ENCODE measurements around the gene ADAMTSL3. TPM values are rescaled to one million over a fixed set of nuclear protein-coding genes. Genes with fewer than 3 reads are reported as not detected.

ADAMTSL3 gene
- total and polyA plus RNA-seq, 2 of the 4 experiments (the other 2 are of a cell fraction), result under 0.01 to 0.02 TPM

- in situ Hi-C loops (cut with MboI; ENCODE audit: low sequenced_read_pairs) (no loop called here), intact Hi-C loops (cut with micrococcal nuclease) (no loop called here), dilution Hi-C loops (cut with HindIII; ENCODE audit: low sequenced_read_pairs, unreplicated experiment) (no loop called here)
- Histone ChIP-seq H3K4me2 (ENCODE audit: low read depth, low read length) (no peak overlapping the region), H3K4me3 (ENCODE audit: insufficient read depth, low read depth, low read length) (no peak overlapping the region), H2AK5ac (ENCODE audit: low read depth, low read length) (no peak overlapping the region), H3K79me1 (ENCODE audit: low read depth in 1 of 2, low read length in 2 of 2) (no peaks in the 10 kb centered on the region), H3K23ac (ENCODE audit: low read depth, low read length) (no peak overlapping the region), H2BK20ac (ENCODE audit: low read depth, low read length) (no peak overlapping the region), H3K9me3 (ENCODE audit: control insufficient read depth, insufficient read depth, low read length) (no peaks in the 10 kb centered on the region; the same call in 1 of the 2 replicates), H3K4me1 (ENCODE audit: control insufficient read depth, insufficient read depth, low read length) (no peaks in the 10 kb centered on the region), H2BK15ac (ENCODE audit: low read depth, low read length) (no peak overlapping the region), H3K18ac (ENCODE audit: low read depth, low read length) (no peak overlapping the region), H3K9ac (ENCODE audit: low read depth, low read length) (no peak overlapping the region), H2BK5ac (ENCODE audit: low read depth, low read length, poor library complexity, severe bottlenecking) (no peak overlapping the region), H4K8ac (ENCODE audit: low read depth in 2 of 2, low read length in 2 of 2) (no peak overlapping the region), H3K14ac (replicated peaks; ENCODE audit: low read depth, low read length) (no peak overlapping the region), H4K91ac (ENCODE audit: insufficient read depth, low read depth, low read length) (no peak overlapping the region), H3K56ac (ENCODE audit: extremely low read depth, insufficient read depth, low read length) (no peak overlapping the region), H4K5ac (ENCODE audit: low read depth, low read length) (no peak overlapping the region), H3K27ac (ENCODE audit: insufficient read depth, low read length) (no peak overlapping the region), H2AFZ (replicated peaks; ENCODE audit: low read length, poor library complexity) (no peak overlapping the region), H3K9me1 (ENCODE audit: insufficient read depth, low read length) (no peaks in the 10 kb centered on the region), H3K36me3 (ENCODE audit: control insufficient read depth, insufficient read depth, low read length) (no peaks in the 10 kb centered on the region), H2BK120ac (ENCODE audit: low read depth, low read length) (no peak overlapping the region), H4K20me1 (ENCODE audit: insufficient read depth, low read length) (no peaks in the 10 kb centered on the region), H3K27me3 (ENCODE audit: control insufficient read depth, insufficient read depth, low read length) (no peaks in the 10 kb centered on the region), H2AK9ac (replicated peaks; ENCODE audit: low read depth, low read length, poor library complexity) (no peak overlapping the region), H3K4ac (ENCODE audit: low read depth, low read length) (no peak overlapping the region)
- CTCF ChIA-PET, result no interaction called here
- DNase-seq, result no peak
- POLR2A ChIA-PET (ENCODE audit: unreplicated experiment), result no interaction called here
- WGBS, 2 experiments (ENCODE audit: extremely low coverage in 2 of 2, insufficient read length in 1 of 2), result no CpG with 5 or more reads among the region's 1 CpG
- BruUV-seq (replicated peaks), result no TSS peak
- ATAC-seq (ENCODE audit: low read depth), result no peak
- TF ChIP-seq MAZ (IDR thresholded peaks at IDR 0.05; ENCODE audit: borderline replicate concordance, low read depth, low read length) (no peak), RAD21 (IDR thresholded peaks at IDR 0.05; ENCODE audit: low read length) (no peak)
- TF ChIP-seq, protein P1, sequence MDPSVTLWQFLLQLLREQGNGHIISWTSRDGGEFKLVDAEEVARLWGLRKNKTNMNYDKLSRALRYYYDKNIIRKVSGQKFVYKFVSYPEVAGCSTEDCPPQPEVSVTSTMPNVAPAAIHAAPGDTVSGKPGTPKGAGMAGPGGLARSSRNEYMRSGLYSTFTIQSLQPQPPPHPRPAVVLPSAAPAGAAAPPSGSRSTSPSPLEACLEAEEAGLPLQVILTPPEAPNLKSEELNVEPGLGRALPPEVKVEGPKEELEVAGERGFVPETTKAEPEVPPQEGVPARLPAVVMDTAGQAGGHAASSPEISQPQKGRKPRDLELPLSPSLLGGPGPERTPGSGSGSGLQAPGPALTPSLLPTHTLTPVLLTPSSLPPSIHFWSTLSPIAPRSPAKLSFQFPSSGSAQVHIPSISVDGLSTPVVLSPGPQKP (IDR thresholded peaks at IDR 0.05; ENCODE audit: borderline replicate concordance, low read depth, low read length), result no peak
Measured at GRCh38 chr15:83917432-83917831, 263.5 kb downstream of the ADAMTSL3 start.
